ENCODE measurements around the gene CELF4.
A peak's percentile ranks its signal among the peaks of the same experiment; 100 is the strongest.

CELF4 gene

GRCh38 chr18:37266290-37266689, 299.3 kb downstream of the CELF4 start:
- no peak overlapping the region for H3K4me3 ChIP-seq (ENCODE audit: low read depth, low read length)

GRCh38 chr18:37265382-37265781, 300.2 kb downstream of the CELF4 start:
- no peak overlapping the region for H3K4me3 ChIP-seq (ENCODE audit: low read depth, low read length)

- H3K4me3 ChIP-seq (ENCODE audit: low read depth, low read length) = no peak overlapping the region
These were observed 300.6 kb downstream of the CELF4 start for GRCh38 chr18:37264956-37265355.

GRCh38 chr18:37261988-37262387, 303.6 kb downstream of the CELF4 start:
- no peak overlapping the region for H3K4me3 ChIP-seq (ENCODE audit: low read depth, low read length)

- H3K4me3 ChIP-seq (ENCODE audit: low read depth, low read length) = no peak overlapping the region
These were observed 304.3 kb downstream of the CELF4 start for GRCh38 chr18:37261246-37261840.

- H3K4me3 ChIP-seq (ENCODE audit: low read depth, low read length) = no peak overlapping the region
These were observed 305.1 kb downstream of the CELF4 start for GRCh38 chr18:37260367-37261093.

- no peak overlapping the region for H3K4me3 ChIP-seq (ENCODE audit: low read depth, low read length)
These were observed 305.9 kb downstream of the CELF4 start for GRCh38 chr18:37259711-37260110.

- no peak overlapping the region for H3K4me3 ChIP-seq (ENCODE audit: low read depth, low read length)
These were observed 306.8 kb downstream of the CELF4 start for GRCh38 chr18:37258819-37259218.

- no peak overlapping the region for H3K4me3 ChIP-seq (ENCODE audit: low read depth, low read length)
These were observed 307.5 kb downstream of the CELF4 start for GRCh38 chr18:37258131-37258530.

- H3K4me3 ChIP-seq (ENCODE audit: low read depth, low read length) = no peak overlapping the region
These were observed 310.6 kb downstream of the CELF4 start for GRCh38 chr18:37254973-37255372.

GRCh38 chr18:37254236-37254754, 311.3 kb downstream of the CELF4 start:
- peak overlapping the region; percentile 53 for H3K4me3 ChIP-seq (ENCODE audit: low read depth, low read length)

GRCh38 chr18:37253394-37254235, 312.0 kb downstream of the CELF4 start:
- H3K4me3 ChIP-seq (ENCODE audit: low read depth, low read length) = peak overlapping the region; percentile 60

GRCh38 chr18:37252854-37253393, 312.7 kb downstream of the CELF4 start:
- peak overlapping the region; percentile 60 for H3K4me3 ChIP-seq (ENCODE audit: low read depth, low read length)

- H3K4me3 ChIP-seq (ENCODE audit: low read depth, low read length) = no peak overlapping the region
These were observed 313.3 kb downstream of the CELF4 start for GRCh38 chr18:37252342-37252741.

GRCh38 chr18:37251679-37252078, 313.9 kb downstream of the CELF4 start:
- no peak overlapping the region for H3K4me3 ChIP-seq (ENCODE audit: low read depth, low read length)

GRCh38 chr18:37249895-37250618, 315.5 kb downstream of the CELF4 start:
- H3K4me3 ChIP-seq (ENCODE audit: low read depth, low read length) = no peak overlapping the region

GRCh38 chr18:37249171-37249886, 316.3 kb downstream of the CELF4 start:
- no peak overlapping the region for H3K4me3 ChIP-seq (ENCODE audit: low read depth, low read length)

- no peak overlapping the region for H3K4me3 ChIP-seq (ENCODE audit: low read depth, low read length)
These were observed 317.3 kb downstream of the CELF4 start for GRCh38 chr18:37248281-37248680.

GRCh38 chr18:37247497-37248161, 318.0 kb downstream of the CELF4 start:
- H3K4me3 ChIP-seq (ENCODE audit: low read depth, low read length) = no peak overlapping the region

Measured in iPS-11a (cell line).